NCI-H748 (cell line): ENCODE measurements around the gene ITGB6.
A peak's percentile ranks its signal among the peaks of the same experiment; 100 is the strongest.

Experiments
- DNase-seq: peaks from one replicate; lab custom pipeline; 2025; ENCODE audit not compliant: unreplicated experiment; lab: John Stamatoyannopoulos, UW

Gene ITGB6

DNA sequence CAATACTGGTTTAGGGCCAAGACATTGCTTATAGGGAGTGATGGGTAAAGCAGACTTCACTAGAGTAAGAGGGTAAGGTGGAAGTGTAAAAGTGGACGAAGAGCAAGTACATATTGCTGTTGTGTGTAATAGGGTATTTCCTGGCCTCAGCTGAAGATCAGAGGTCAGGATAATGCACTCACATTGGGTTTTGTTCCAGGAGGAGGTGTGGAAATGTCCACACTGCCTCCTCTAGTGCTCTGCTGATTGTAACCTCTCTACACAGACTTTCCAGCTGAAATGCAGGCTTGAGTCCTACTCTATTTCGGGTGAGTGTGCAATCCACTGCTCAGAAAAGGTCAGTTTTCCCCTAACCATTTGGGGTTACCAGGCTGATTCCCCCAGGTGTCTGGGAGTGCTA is 96.0 kb downstream of the ITGB6 start:
- no peak for DNase-seq

DNA sequence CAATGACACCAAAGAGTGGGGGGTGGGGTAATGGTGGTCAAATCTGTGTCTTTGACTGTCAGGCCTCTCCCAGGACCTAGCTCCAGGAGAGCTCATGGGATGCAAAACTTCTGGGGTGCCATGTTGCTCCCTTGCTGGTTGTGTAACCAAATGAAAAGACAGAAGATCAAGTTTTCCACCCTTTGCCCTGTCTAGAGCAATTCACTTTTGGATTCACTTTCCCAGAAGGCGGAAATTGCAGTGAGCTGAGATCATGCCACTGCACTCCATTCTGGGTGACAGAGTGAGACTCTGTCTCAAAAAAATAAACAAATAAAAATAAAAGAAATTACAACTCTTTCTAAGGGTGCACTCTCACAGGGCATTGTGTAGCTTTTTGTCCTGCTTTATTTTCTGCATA is 102.7 kb downstream of the ITGB6 start:
- DNase-seq, result no peak

DNA sequence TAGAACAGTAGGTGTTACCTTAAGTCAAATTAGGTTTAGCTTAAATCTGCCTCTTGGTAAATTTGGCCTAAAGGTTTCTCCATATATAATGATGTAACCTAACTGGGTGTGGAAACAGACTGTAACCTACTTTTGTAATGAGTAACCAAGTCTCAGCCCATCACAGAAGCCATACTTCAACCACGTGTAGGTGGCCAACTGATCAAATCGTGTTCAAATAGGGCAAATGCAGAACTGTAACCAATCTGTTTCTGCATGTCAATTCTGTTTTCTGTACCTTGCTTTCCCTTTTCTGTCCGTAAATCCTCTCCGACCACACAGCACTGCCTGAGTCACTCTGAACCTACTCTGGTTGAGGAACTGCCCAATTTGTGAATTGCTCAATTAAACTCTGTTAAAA is 103.7 kb downstream of the ITGB6 start:
- DNase-seq, result no peak

DNA sequence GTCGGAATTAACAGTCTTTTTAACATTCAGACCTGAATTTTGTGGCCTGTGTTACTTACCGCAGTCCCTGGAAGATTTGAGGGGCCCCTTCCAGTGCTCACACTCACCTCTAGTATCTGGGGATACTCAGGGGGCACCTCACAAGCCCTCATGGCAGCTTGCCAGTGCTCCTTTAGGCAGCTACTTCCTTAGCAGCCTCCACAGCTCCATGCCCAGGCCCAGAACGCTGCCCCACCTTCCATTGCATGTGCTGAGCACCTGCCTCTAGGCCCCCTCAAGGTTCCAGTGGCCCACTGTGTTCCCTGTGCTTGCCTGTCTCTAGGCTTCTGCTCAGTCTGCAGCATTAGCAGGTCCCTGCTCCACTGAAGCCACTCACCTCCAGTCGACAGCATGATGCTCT is 107.6 kb downstream of the ITGB6 start:
- DNase-seq, result no peak

DNA sequence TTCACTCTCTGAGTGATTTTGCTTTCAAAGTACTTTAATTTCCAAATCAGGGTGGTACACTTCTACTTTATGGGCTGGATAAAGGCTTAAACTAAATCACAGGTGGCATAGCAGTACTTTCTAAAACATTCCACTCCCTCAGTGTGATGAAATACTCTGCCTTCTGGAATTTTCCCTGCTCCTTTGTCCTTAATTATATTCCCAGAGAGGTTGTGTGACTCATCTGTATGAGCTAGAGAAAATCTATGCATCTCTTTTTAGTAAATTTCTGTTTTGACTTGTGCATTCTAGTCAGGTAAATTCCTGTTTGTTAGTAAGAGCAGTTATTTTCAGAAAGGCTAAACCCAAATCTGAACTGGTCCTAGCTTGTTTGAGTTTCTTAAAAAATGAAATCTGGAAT is 108.7 kb downstream of the ITGB6 start:
- DNase-seq, result no peak

DNA sequence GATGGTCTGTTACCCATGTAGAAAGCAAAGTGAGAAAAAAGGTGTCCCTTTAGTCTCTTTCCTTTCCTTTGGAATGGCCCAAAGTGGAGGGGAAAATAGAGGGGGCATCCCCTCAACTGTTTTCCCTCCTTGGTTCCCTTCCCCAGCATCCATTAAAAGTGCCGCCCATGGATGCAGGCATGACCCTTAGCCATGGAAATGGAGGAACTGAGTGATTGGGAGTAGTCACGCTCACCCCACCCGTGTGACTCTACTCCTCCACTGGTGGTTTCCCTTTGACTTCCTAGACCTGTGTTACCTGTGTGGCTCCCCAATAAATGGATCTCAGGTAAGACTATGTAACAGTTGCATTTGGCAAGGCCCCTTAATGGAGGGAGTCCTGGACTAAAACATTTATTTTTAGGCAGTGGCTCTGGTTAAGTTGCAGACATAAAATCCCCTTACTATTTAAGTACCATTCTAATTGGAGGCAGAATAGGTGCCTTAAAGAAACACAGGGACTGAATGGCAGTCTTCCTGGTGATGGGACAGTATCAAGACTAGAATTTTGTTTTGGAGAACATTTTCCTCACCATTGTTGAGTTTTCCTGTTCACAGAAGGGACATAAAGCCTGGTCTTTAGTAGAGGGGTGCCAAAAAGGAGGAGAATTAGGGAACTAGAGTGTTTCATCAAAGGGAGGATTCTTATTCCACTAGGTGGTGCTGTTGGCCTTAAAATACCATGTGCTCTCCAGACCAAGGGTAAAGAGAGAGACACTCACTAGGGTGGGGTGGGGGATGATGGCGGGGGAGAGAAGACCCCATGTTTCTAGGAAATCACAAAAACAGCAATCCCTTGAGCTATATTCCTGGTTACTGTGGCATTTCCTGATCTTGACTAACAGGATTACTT is 112.0 kb downstream of the ITGB6 start:
- peak; percentile 23 for DNase-seq

DNA sequence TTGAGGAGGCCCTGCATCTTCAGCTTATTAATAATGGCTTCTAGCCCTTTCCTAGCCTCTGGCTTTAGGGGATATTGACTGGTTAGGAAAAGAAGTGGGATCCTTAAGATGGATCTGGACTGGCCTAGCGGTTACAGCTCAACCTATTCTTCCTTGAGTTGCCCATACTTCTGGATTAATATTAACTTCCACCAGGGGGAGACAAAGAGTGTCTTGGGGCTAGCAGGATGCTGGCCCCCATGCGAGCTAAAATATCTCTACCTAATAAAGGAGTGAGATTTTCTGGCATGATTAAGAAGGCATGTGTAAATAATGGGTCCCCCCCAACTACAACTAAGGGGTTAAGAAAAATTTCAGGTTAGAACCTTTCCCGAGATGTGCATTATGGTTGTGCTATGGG is 114.4 kb downstream of the ITGB6 start:
- no peak for DNase-seq

DNA sequence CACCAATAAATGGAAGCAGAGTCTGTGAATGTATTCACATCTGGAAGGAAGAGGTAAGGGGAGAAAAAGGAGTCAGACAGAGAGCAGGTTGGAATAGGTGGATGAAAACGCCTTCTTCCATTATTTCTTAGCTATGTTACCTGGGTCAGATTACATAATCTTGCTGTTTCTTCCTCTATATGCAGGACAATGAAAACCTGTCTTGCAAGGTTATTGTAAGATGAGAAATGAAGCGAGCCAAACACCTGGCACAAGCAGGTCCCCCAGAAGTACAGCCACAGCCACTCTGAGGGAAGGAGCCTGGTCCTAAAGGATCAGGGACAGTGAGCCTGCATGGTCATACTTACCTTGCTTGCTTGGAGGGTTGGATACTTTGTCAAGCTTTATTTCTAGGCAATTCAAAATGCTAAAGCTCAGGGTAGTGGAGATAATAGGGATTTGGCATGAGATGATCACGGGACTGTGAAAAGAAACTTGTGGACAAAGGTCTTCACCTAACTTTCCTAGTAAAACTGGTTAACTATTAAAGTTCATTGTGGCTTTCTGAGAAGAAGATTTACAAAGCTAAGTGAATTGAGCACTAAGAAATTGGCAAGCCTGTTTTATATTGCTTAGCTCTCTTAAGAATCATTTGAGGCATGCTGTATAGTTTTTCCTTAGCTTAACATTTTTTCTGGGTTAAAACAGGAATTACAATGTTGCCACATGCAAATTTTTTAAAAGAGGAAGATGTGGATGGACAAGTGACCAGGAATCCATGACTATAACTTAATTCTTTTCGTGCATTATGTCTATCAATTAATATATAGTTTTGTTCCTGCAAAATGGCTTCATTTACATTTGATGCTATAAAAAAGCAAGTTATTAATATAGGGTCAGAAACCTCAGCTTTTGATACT is 121.9 kb downstream of the ITGB6 start:
- no peak for DNase-seq

DNA sequence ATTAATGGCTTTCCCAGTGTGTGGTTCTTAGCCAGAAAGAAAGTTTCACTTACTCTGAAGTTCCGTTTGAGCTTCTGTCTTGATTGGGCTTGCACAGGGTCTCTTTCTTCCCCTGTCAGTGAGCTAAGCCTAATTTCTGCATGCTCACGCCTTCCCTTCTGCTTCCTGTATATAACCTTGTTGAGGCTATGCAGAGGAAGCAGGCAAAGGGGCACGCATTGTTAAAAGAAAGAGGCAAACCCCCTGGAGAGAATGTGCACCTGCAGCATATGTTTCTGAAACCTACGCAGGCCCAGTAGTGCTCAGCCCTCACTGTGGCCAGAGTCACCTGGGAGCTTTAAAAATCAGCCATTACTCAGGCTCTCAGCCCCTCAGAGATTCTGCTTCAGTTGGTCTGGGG is 123.2 kb downstream of the ITGB6 start:
- DNase-seq, result no peak

DNA sequence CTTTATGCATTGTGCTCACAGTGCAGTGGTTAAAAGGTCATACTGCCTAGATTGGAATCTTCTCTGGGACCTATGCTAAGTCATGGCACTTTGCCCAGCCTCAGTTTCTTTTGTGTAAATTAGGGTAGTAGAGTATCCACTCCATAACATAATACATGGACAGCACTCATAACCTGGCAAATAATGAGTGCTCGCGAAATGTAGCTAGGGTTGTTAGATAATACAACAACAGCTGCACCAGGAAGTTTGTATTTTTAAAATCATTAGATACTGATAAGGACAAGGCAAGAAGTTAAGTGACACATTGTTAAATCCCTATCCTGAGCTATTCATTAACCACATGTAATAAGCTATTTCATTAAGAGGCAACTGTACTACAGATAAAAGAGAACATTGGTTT is 123.8 kb downstream of the ITGB6 start:
- no peak for DNase-seq

DNA sequence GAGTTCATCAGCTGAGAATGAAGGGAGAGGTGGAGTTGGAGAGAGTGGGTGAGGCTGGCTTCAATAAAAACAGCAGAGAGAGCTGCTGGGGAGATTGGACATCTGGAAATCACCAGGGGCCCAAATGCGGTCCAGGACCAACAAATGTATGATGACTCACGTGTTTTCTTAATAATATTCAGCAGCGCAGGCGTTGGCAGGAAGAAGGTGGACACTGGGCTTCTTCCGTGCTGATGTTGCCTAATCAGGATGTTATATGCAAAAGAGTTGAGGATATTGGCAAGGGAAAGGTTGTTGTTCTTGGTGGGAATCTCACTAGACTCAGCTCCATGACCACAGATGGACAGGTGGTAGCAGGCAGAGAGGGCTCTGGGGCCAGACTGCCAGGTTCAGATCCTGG is 124.9 kb downstream of the ITGB6 start:
- DNase-seq, result no peak

DNA sequence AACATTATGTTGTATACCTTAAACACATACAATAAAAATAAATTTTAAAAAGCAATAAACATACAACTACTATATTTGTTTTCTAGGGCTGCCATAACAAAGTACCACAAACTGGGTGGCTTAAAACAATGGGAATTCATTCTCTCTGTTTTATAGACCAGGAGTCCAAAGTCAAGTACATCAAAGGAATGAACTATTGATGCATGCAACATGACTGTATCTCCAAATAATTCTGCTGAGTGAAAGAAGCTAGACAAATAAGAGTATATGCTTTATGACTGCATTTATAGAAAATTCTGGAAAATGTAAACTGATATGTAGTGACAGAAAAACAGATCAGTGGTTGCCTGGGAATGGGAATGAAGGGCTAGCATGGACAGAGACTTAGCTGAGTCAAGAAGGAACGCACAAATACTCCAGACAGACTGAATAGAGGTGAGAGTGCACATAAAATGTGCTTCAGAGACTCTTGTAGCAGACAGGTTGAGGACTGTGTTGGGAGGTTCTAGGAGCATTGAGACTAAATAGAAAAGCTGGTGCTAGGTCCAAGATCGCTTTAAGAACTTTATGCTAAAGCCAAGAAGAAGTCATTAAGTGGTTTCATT is 126.7 kb downstream of the ITGB6 start:
- no peak for DNase-seq

DNA sequence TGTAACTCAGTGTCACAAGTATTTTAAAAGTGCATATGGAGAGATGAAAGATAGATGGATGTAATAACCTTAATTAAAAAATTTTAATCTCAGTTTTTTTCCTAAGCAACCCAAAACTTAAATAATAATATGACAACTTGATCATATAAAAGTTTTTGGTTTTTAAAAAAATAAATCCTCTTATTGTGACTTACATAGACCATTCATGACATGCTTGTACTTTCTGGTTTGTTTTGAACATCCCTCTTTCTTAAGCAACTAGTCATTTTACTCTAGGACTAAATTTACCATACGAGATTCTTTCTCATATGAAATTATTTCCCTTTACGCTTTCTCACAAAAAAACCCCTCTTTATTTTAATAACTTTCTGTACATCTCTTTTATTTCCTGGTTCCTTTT is 131.2 kb downstream of the ITGB6 start:
- DNase-seq, result no peak

DNA sequence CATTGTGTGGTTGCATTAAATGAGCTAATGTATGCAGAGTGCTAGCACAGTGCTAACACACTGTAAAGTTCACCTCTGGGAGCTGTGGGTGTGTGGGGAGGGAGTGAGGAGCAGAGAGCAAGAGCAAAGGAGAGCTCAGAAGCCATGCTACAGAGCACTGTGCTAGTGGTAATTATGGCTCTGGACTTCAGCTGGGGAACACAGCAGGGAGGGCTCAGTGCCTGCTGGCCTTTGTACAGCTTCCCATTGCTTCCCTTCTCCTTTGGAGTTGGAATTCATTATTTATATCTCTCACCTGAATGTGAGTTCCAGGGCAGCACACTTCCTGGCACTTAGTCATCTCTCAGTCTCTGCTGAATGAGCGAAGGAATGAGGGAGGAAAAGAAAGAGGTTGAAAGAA is 135.2 kb downstream of the ITGB6 start:
- DNase-seq, result no peak

DNA sequence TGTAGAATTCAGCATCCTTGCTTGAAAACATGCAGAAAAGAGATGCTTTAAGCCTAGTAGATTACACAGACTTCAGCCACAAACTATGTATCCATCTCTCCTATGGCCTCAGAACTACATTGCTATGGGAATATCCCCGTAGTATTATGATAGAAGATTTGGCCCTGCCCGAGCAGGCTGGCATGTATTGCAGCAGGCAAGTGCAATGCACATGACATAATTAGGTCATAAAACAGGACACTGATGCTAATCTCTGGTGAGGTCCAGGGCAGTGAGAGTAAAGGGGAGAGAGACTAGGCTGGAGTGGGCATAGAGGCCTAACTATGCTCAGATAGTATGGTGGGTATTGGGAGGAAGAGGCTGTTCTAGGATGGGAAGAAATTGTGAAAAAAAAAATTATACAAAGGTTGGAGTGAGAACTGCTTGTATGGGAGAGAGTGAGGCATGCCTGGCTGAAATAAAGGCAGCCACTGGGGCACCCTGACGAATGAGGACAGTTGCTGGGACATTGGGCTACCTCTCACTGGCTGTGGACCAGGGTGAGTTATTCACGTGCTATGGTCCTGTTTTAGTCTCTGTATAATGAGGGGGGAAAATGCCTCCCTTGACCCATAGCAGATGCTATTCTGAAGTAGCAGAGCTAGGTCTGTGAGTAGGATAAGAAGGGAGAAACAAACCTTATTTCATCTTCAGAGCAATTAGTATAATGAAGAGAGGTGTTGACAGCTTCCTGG is 136.0 kb downstream of the ITGB6 start:
- no peak for DNase-seq

DNA sequence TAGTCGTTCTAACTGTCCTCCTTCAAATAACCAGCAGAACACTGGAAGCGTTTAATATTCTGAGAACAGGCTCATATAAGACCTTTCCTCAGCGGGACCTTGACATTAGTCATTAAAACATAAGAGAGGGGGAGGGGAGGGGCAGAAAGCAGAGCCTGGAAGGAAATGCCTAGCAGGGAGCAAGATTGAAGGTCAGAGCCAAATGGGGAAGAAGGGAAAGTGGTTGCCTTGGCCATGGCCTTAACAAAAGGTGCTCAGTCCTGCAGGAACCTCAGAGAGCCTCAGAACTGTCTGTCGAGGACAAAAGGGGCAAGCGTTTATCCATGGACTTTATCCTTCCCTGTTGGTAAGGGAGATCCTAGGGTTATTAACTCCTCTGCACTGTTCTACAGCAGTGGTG is 136.8 kb downstream of the ITGB6 start:
- DNase-seq, result no peak

DNA sequence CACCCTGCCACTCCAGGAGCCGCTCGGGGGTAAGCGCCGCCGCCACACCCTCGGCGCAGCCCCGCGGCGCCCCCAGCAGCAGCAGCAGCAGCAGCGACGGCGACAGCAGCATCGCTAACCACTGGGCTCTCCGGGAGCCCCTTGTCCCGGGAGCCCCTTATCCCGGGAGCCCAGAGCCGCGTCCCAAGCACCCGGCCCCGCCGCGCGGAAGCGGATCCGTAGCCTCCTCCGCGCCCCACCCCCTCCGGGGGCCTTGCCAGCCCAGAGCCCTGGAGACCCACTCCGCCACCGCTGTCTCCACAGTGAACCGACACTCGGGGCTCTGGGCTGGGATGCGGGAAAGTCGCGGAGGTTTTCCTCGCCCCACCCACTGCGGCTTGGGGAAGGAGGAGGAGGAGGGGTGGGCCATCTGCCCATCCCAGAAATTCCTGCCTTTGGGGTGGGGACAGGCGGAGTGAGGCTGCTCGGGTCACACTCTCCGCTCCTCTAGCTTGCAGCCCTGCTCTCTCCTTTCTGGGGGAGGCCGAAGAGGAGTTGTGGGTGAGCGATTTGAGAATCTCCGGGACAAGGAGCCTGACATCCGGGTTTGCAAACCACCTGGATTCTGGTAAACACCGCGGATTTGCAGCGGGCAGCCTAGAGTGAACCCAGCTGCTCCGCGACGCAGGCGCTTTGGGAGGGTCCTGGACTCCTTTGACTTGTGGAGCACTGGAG is 137.6 kb downstream of the ITGB6 start, which contains the start of gene PLA2R1:
Gene PLA2R1 (minus strand): TSS at position 324 of the 714 bp plus-strand sequence. CDS start 212 bp downstream, at position 112.
- DNase-seq, result peak; percentile 55

DNA sequence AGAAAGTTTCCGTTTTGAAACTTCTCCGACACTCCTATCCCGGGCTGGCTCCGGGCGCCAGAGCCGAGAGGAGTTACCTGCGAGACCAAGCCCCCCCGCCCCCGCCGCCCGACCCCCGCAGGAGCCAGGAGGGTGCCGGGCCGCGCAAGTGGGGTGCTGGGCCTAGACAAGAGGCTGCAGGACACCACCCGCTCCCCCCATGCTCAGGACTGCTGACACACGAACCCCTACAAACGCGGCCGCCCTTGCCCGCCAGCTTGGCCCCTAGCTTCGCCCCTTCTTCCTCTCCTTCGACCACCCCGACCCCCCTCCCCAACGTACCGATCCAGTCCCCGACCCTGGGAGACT is 138.2 kb downstream of the ITGB6 start:
- no peak for DNase-seq

DNA sequence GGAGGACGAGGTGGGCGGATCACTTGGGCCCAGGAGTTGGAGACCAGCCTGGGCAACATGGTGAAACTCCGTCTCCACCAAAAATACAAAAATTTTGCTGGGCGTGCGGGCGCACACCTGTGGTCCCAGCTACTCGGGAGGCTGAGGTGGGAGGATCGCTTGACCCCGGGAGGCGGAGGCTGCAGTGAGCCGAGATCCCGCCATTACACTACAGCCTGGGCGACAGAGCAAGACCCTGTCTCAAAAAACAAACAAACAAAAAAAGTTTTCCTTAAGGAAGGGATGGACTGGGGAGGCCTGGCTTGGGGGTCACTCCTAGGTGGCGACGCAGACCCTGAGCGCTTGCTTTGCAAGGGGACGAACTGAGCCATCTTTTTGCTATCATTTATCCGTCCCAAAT is 138.5 kb downstream of the ITGB6 start:
- no peak for DNase-seq

DNA sequence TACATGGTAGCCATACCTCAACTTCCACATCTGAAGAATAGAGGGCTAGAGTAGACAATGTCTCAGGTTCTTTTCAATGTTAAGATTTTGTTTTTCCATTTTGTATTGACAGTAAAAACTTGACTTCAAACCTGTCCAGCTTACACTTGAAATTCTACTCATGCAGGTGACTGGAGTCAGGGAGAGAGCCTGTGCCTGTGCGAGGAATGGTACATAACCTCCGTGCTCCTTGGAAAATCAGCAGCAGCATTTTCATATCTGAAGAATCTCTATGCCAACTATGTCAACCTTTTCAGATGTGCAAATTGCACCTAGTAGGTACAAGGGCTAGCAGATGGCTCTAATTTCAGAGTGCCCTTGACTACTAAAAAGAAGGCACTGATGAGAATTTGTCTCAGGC is 139.8 kb downstream of the ITGB6 start:
- DNase-seq, result no peak
